HG03521 (cell line): Measurements from ENCODE around the gene AOX1.
"Not testable (repeated sequence)": the region's sequence is repeated elsewhere in the genome, so short reads cannot be mapped to it uniquely, and the experiment has no call there.

Source experiments
- ATAC-seq: cut with Tn5 transposase; IDR thresholded peaks from one replicate; pipeline ENCODE4 v1.9.1; 2021; ENCODE audit warnings: mild to moderate bottlenecking, moderate library complexity; ENCODE audit not compliant: unreplicated experiment

The AOX1 gene

GRCh38 chr2:200625282-200625681, 39.5 kb downstream of the AOX1 start:
- ATAC-seq, result no peak

GRCh38 chr2:200625958-200626363, 40.1 kb downstream of the AOX1 start:
- no peak for ATAC-seq

DNA sequence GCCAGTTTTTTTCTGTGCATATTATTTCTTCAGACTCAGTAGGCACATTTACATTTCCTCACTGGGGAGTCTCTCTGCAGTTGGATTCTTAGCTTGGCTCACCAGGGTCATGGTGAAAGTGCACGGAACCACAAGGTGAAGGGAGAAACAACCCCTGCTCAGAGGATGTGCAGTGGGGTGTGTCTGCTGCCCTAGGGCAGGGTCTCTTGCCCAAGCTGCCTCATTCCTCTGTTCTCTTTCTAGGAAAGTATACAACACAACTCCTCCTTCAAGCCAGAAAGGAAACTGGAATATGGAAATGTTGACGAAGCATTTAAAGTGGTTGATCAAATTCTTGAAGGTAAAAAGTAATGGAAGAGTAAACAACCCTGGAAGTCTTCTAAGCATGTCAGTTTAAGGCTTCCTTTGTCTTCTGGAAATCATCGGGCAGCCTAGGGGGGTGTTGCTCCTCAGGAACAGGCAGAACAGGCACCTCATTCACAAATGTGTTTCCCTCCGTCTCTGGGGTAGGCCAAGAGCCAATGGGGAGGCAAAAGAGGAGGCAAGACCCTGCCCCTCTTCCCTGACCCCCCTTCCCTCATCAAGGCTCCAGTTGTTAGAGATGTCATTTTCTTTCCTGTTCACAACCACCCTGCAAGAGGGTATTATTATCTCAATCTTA, 41.4 kb downstream of the AOX1 start:
- no peak for ATAC-seq

DNA sequence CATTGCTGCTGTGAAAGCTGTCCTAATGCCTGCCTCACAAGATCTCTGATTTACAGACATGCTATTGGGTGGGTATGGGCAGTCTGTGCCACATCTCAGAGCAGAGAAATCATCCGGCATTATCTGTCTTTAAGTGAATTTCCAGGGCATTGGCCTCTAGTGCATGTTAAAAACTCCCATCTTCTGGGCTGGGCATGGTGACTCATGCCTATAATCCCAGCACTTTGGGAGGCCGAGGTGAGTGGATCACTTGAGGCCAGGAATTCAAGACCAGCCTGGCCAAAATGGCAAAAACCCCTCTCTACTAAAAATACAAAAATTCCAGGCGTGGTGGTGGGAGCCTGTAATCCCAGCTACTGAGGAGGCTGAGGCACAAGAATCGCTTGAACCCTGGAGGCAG, 42.6 kb downstream of the AOX1 start:
- ATAC-seq, result not testable (repeated sequence)

- ATAC-seq, result no peak
Measured at GRCh38 chr2:200631287-200631686, 45.5 kb downstream of the AOX1 start.

DNA sequence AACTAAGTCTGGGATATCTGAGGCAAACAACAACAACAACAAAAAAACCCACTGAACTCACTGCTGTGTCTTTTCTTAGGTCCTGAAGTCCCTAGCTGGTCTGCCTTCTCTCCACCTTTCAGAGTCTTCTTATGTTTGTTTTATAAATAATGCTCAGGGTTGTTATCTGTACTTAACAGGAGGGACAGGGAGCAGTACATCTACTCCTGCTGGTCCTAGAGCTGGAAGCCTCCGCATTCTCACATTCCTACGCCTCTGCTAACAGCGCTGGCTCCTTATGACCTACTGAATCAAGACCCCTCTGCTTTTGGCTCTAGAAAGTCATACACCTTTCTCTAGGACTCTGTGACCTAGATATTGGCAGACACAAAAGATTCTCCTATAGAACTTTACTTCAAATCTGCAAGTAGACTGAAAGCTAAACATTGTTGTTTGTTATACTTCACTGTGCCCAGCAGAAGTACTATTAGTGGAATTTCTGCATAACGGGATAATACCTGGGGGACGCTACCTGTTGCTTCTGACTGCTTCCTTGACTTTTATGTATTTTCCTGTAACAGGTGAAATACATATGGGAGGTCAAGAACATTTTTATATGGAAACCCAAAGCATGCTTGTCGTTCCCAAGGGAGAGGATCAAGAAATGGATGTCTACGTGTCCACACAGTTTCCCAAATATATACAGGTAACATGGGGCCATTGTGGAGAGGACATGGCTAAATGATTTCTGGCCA, 48.6 kb downstream of the AOX1 start:
- ATAC-seq, result no peak

DNA sequence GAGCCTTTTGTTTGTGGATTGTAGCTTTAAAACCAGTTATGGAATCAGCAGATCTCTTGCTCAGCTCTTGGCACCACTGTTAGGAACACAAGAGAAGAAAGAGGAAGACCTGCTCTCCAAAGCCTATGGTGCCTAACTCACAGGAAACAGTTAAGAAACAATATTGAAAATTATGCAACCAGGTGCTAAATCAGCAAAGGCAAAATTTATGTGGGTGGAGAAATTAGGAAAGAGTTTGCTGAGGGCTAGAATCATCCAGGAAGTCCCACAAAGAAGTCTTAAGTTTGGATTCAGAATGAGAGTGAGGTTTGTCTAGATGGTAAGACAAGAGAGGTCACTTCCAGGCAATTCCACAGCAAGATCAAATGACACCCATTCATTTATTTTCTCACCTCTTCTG, 49.4 kb downstream of the AOX1 start:
- no peak for ATAC-seq

DNA sequence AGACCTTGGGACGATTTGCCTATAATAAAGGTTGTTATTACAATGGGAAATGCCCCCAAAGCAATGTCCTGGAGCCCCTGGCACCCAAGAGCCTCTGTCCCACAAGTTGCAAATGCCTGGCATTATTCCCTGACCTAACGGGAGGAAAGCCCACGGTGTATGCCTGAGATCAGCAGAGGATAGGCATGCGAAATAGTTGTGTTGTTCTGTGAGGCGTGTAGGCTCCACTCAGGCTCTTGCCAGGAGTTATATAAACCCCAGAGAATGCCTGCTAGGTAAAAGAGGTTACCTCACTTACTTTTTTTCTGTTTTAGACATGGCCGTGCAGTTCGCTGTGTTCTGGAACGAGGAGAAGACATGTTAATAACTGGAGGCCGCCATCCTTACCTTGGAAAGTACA, 52.1 kb downstream of the AOX1 start:
- no peak for ATAC-seq

DNA sequence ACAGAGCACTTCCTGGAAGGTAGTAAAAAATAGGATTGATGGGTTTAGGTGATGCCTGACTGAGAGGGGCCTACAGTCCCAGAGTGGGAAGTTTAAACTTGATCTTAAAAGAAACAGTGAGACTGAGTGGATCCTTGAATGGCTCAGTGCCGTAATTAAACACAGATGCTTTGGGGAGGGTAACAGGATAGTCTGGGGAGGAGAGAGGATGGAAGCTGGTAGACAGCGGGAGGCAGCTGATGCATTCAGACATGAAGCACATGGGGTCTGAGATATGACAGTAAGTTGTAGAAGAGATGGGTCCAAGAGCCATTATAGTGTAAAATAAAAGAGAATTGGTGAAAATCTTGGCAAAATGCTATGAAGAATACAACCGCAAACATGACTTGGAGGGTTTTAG, 54.4 kb downstream of the AOX1 start:
- no peak for ATAC-seq

DNA sequence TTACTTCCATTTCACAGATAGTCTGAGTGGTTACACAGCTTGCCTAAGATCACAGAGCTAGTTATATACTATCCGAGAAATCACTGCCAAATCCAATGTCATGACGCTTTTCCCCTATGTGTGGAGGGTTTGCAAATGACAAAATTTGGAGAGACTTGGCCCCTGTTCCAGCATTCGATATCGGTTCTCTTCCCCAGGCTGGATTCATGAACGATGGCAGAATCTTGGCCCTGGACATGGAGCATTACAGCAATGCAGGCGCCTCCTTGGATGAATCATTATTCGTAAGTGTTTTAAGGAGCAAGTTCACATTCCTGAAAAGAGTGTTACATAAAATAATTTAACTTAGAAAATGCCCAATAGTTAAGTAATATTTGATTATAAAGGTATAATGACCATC, 55.1 kb downstream of the AOX1 start:
- no peak for ATAC-seq

- not testable (repeated sequence) for ATAC-seq
Measured at GRCh38 chr2:200648518-200649281, 62.9 kb downstream of the AOX1 start.

DNA sequence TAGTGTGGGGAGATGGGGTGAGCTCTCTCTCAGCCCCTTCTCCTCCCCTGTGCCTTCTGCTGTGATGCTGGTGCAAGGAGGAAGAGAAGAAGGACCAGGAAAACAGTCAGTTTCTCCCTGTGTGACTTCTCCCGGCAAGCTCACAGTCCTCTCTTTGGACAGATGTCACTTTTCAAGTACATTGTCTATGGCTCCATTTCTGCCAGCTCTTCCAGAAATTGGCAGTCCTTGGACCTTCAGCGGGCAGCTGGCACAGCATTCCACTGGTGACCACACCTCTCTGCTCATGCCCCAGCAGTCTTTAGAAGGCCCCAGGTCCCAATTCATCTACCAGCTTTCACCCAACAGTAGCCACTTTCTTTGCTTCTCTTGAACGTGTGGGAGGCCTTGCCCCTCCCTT, 63.9 kb downstream of the AOX1 start:
- ATAC-seq, result no peak

DNA sequence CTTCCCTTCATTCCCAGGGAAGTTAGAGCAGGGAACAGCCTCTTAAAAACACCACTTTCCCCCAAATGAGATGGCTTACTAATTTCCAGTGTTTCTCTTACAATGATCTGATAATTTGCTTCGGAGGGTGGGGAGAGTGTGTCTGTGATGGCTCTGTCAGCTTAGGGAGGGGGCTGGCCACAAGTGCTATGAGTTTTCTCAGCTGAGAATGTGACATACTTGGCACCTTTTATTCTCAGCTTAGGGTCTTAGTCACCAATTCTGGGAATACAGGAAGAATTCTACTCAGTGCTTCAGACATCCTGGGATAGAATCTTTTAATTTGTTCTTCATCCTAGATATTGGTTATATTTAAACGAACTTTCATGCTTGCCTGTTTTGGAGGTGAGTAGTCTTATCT, 64.4 kb downstream of the AOX1 start:
- ATAC-seq, result no peak

DNA sequence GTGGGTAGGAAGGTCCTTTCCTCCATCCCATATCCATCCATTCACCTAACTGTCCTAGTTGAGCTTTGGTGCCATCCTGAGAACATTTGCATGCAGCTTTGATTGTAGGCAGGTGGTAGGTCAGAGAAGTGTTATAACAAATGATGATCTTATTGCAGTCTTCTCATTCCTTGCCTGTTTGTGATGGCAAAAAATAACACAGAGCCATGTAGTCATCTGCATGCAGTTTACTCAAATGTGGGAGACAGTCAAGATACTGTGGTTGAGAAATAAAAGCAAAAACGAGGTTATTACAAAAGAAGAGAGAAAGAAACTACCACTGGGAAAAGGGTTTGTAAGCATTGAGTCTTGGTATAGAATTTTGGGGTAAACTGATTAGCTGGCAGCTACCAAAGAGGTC, 66.3 kb downstream of the AOX1 start:
- ATAC-seq, result no peak

DNA sequence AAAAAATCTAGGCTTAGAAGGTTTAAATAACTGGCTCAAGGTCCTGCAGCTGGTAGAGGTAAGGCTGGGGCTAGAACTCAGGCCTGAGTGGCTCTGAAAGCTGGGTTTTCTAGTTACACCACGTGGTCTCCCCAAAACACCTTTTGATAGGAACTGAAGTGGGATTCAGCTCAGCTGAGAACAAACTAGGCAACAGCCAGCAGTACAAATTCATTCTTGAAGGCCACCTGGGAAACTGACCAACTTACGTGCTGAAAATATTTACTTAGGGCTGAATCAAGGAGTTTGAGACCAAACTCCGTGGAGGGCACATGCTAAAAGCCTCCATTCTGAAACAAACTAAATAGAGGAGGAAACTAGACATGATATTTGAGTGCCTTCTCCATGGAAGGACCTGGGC, 67.2 kb downstream of the AOX1 start:
- no peak for ATAC-seq

- ATAC-seq, result no peak
Measured at GRCh38 chr2:200654823-200655222, 69.0 kb downstream of the AOX1 start.

DNA sequence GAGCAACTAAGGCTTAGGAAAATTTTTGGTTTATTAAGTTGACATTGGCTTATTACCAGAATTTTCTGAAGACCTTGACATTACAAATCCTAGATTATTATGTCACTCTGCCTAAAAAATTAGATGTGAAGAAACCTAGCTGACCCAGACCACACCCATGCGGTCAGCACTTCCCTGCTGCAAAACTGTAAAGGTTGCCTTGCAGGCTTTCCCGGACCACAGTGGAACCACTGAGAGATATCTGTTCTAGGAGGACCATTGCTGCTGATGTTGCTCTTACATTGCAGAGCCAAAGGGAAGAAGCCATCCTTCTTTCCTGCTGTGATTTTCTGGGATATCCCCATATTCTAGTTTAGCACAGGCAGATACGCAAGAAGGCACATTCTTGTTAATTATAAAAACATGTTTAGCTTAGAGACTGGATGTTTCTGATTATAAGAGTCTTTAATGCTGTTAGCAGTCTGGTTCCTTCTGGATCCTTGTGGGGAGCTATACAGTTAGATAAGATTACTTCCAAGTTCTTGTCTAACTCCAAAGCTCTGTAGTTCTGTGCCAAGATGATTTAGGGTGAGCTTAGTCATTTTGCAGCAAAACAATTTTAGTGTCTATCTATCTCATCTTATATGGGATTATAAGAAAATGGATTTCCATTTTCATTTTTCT, 70.2 kb downstream of the AOX1 start:
- no peak for ATAC-seq

DNA sequence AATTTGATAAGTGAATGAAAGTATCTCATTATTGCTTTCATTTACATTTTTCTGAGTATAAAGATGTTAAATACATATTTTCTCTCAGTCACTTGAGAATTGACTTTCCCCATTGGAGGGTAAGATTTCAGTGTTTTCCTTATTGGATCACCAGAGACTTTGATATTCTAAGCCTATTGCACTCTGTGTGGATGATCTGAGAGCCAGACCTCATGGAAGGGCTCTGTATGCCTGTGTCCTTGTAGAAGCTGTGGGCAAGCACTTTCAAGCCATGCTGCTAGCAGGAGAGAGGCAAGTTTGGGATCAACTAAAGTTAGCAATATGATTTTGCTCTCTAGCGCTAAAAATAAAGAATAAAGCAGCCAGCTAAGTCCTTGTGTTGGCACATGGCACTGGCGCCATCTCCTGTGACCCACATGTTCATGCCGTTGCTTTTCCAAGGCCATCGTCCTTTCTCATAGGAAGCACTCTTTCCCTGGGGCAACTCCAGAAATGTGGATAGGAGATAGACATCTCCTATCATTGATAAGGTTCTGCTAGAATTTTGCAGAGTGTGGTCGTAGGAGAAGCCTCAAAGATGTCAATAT, 72.6 kb downstream of the AOX1 start:
- no peak for ATAC-seq

- no peak for ATAC-seq
Measured at GRCh38 chr2:200659410-200659809, 73.6 kb downstream of the AOX1 start.

DNA sequence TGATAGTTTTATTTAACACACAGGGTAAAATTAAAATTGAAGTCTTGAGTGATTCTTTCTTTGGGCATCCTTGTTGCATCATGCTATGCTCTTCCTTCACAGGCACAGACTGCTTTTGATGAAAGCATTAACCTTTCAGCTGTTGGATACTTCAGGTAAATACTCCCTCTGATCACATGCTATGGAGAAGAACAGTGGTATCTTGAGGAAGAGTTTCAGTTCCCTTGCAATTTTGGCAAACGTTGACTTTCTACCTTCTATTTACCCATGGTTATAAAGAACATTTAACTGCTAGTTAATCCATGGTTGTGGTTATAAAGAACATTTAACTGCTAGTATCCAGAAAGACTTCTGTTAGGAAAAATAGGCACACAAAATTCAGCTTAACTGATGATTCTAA, 75.7 kb downstream of the AOX1 start:
- ATAC-seq, result no peak

- ATAC-seq, result no peak
Measured at GRCh38 chr2:200662727-200663126, 76.9 kb downstream of the AOX1 start.
